ENCODE results near the gene PRPF40B.

PRPF40B gene

DNA sequence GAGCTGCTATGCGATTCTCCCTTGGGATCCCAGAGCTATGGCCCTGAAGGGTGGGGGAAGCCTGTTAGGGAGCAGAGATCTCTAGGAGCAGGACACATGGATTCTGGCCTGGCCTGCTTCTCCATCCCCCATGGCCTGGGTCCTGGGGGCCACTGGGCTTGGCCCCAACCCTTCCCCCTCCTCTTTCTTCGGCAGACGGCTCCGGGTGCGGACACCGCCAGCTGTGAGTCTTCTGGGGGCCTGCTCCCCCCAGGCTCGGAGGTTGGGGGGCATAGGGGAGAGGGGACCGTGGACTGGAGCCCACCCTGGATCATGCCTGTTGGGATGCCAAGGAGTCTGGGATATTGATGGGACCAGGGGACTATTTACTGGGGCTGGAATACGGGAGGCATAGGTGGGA, 9.0 kb downstream of the PRPF40B start:
- Histone ChIP-seq H3K9me2 (replicated peaks; ENCODE audit: control insufficient read depth, low read length) (no peaks in the 10 kb centered on the region), H3K79me2 (ENCODE audit: control insufficient read depth, low read length) (no peaks in the 10 kb centered on the region), H3K4me2 (ENCODE audit: low read length) (no peak overlapping the region), H3F3A (ENCODE audit: control insufficient read depth, insufficient read depth) (peaks cover 5% of the 10 kb centered on the region; the same call in 1 of the 2 replicates), H3K36me3 (ENCODE audit: control insufficient read depth, low read length) (no peaks in the 10 kb centered on the region), H3K9me3 (ENCODE audit: control insufficient read depth, insufficient read depth, low read length) (no peaks in the 10 kb centered on the region), H3K4me1 (ENCODE audit: control insufficient read depth, low read length) (peaks cover 15% of the 10 kb centered on the region), H3K4me3 (ENCODE audit: low read length) (no peak overlapping the region), H3K27ac (ENCODE audit: low read depth, low read length) (no peak overlapping the region), H3K27me3 (ENCODE audit: control insufficient read depth, low read length) (no peaks in the 10 kb centered on the region; the same call in 1 of the 2 replicates), H4K20me1 (ENCODE audit: control insufficient read depth, insufficient read depth, low read depth, low read length) (no peaks in the 10 kb centered on the region)
- TF ChIP-seq EZH2phosphoT487 (IDR thresholded peaks at IDR 0.05; ENCODE audit: borderline replicate concordance, low read length): no peak
- TF ChIP-seq, protein P1, sequence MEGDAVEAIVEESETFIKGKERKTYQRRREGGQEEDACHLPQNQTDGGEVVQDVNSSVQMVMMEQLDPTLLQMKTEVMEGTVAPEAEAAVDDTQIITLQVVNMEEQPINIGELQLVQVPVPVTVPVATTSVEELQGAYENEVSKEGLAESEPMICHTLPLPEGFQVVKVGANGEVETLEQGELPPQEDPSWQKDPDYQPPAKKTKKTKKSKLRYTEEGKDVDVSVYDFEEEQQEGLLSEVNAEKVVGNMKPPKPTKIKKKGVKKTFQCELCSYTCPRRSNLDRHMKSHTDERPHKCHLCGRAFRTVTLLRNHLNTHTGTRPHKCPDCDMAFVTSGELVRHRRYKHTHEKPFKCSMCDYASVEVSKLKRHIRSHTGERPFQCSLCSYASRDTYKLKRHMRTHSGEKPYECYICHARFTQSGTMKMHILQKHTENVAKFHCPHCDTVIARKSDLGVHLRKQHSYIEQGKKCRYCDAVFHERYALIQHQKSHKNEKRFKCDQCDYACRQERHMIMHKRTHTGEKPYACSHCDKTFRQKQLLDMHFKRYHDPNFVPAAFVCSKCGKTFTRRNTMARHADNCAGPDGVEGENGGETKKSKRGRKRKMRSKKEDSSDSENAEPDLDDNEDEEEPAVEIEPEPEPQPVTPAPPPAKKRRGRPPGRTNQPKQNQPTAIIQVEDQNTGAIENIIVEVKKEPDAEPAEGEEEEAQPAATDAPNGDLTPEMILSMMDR (IDR thresholded peaks at IDR 0.05; ENCODE audit: low read depth, low read length, poor library complexity, severe bottlenecking): no peak

DNA sequence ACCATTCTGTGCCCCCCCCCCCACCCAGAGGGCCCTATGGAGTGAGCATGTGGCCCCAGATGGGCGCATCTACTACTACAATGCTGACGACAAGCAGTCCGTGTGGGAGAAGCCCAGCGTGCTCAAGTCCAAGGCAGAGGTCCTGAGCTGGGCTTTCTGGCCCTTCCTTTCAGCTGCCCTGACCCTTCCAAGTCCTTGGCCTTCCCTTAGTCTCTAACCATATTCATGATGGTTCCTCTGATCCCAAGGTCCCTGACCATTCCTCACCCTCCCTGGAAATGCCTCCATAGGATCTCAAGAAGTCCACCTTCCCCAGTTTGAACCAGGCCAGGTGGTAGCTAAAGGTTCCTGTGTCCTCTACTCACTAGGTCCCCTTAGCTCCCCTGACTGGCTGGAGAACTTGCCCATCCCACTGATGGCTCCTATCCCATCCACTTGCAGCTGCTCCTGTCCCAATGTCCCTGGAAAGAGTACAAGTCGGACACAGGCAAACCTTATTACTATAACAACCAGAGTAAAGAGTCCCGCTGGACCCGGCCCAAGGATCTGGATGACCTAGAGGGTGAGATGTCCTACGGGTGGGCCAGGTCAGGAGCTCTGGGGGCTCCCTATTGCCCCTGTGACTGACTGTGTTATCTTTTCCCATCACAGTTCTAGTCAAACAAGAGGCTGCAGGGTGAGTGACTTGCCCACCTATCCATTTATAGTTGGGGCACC, 9.8 kb downstream of the PRPF40B start:
- Histone ChIP-seq H3K4me3 (ENCODE audit: low read length) (no peak overlapping the region), H3K36me3 (ENCODE audit: control insufficient read depth, low read length) (no peaks in the 10 kb centered on the region), H3K27ac (ENCODE audit: low read depth, low read length) (no peak overlapping the region), H3K9me3 (ENCODE audit: control insufficient read depth, insufficient read depth, low read length) (no peaks in the 10 kb centered on the region), H3K79me2 (ENCODE audit: control insufficient read depth, low read length) (no peaks in the 10 kb centered on the region), H3K4me1 (ENCODE audit: control insufficient read depth, low read length) (peaks cover 15% of the 10 kb centered on the region), H3K27me3 (ENCODE audit: control insufficient read depth, low read length) (no peaks in the 10 kb centered on the region; the same call in 1 of the 2 replicates), H3K4me2 (ENCODE audit: low read length) (no peak overlapping the region), H3K9me2 (replicated peaks; ENCODE audit: control insufficient read depth, low read length) (no peaks in the 10 kb centered on the region), H4K20me1 (ENCODE audit: control insufficient read depth, insufficient read depth, low read depth, low read length) (no peaks in the 10 kb centered on the region), H3F3A (ENCODE audit: control insufficient read depth, insufficient read depth) (peaks cover 5% of the 10 kb centered on the region; the same call in 1 of the 2 replicates)
- TF ChIP-seq, protein P1 (IDR thresholded peaks at IDR 0.05; ENCODE audit: low read depth, low read length, poor library complexity, severe bottlenecking): no peak
- no peak for TF ChIP-seq EZH2phosphoT487 (IDR thresholded peaks at IDR 0.05; ENCODE audit: borderline replicate concordance, low read length)

DNA sequence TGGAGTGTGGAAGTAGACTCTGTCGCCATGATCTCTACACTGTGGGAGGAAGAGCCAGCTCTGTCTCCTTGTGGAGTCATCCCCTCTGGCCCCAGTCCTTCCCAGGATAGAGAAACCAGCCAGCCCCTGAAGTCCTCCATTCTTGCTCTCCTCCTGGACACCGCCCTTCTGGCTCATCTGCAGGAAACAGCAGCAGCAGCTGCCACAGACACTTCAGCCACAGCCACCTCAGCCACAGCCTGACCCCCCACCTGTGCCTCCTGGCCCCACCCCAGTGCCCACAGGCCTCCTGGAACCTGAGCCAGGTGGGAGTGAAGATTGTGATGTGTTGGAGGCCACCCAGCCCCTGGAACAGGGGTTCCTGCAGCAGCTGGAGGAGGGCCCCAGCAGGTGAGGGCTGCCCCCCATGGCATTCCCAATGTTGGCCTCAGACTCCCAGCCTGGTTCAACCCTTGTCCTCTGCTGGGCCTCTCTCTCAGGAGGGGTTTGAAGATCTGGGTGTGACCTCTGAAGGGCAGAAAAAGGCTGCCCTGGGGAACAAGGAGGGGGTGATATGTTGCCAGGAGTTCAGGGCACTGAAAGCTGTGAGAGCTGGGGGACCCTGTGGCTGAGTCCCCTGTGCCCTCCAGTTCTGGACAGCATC, 10.5 kb downstream of the PRPF40B start:
- H3K9me3 ChIP-seq (ENCODE audit: control insufficient read depth, insufficient read depth, low read length): no peaks in the 10 kb centered on the region

More for the DNA sequence above, 10.5 kb downstream of the PRPF40B start:
- H4K20me1 ChIP-seq (ENCODE audit: control insufficient read depth, insufficient read depth, low read depth, low read length): no peaks in the 10 kb centered on the region
- H3K4me3 ChIP-seq (ENCODE audit: low read length): no peak overlapping the region
- H3K27ac ChIP-seq (ENCODE audit: low read depth, low read length): no peak overlapping the region
- H3K27me3 ChIP-seq (ENCODE audit: control insufficient read depth, low read length): no peaks in the 10 kb centered on the region; the same call in 1 of the 2 replicates
- no peaks in the 10 kb centered on the region for H3K9me2 ChIP-seq (replicated peaks; ENCODE audit: control insufficient read depth, low read length)
- H3K4me2 ChIP-seq (ENCODE audit: low read length): no peak overlapping the region
- TF ChIP-seq, protein P1 (IDR thresholded peaks at IDR 0.05; ENCODE audit: low read depth, low read length, poor library complexity, severe bottlenecking): no peak
- no peak for TF ChIP-seq EZH2phosphoT487 (IDR thresholded peaks at IDR 0.05; ENCODE audit: borderline replicate concordance, low read length)
- H3K79me2 ChIP-seq (ENCODE audit: control insufficient read depth, low read length): no peaks in the 10 kb centered on the region
- H3K4me1 ChIP-seq (ENCODE audit: control insufficient read depth, low read length): peaks cover 15% of the 10 kb centered on the region
- peaks cover 5% of the 10 kb centered on the region; the same call in 1 of the 2 replicates for H3F3A ChIP-seq (ENCODE audit: control insufficient read depth, insufficient read depth)
- H3K36me3 ChIP-seq (ENCODE audit: control insufficient read depth, low read length): no peaks in the 10 kb centered on the region
